B cell (primary cell): ENCODE data around the gene AURKAIP1. TPM values are rescaled to one million over a fixed set of nuclear protein-coding genes. Genes with fewer than 3 reads are reported as not detected.

ENCODE experiments used
- ATAC-seq: fragments of 200-7000 bp; cut with Tn5 transposase; one replicate; pipeline ENCODE4 v1.10.0; 2021; ENCODE audit warnings: low read depth, mild to moderate bottlenecking, moderate number of reproducible peaks, moderate library complexity
- CTCF ChIA-PET: fragments of 350-600 bp; sonication (Branson Sonifier 250); formaldehyde crosslinking; loops from one replicate; lab custom pipeline; 2021; ENCODE audit warnings: antibody characterized with exemption, inconsistent platforms; lab: Charles Lee
- POLR2A ChIA-PET: fragments of 350-600 bp; sonication (Branson Sonifier 250); formaldehyde crosslinking; loops from one replicate; lab custom pipeline; 2021; ENCODE audit warnings: antibody characterized with exemption; lab: Charles Lee
- DNase-seq: peaks from one replicate; pipeline ENCODE4 v3.0.0; 2013
- H2AFZ ChIP-seq: 2 replicates; pipeline ENCODE4 v1.6.1; 2012; ENCODE audit warnings: mild to moderate bottlenecking, low read depth, low read length; ENCODE audit not compliant: insufficient read depth, poor library complexity, severe bottlenecking
- H3K27ac ChIP-seq, 2 donors: 1 replicate in 1 of 2; 2 replicates in 1 of 2; pipeline ENCODE4 v1.5.1; 2012 to 2013; ENCODE audit warnings: low read length in 2 of 2, mild to moderate bottlenecking in 2 of 2, moderate library complexity in 1 of 2
- H3K27me3 ChIP-seq, 4 experiments: fragments of 200-600 bp in 1 of 4; sonication (generic) in 1 of 4; replicated peaks in 1 of 4; 1 replicate in 2 of 4; 2 replicates in 2 of 4; pipeline versions ENCODE4 v1.6.1 to v1.7.0; 2013 to 2016; ENCODE audit warnings: low read length in 3 of 4, mild to moderate bottlenecking in 2 of 4, mixed read lengths in 1 of 4, moderate library complexity in 1 of 4; ENCODE audit not compliant: insufficient read depth in 4 of 4, control insufficient read depth in 3 of 4; ENCODE audit errors: control extremely low read depth in 1 of 4
- H3K36me3 ChIP-seq, 2 experiments: replicated peaks in 1 of 2; 1 replicate in 1 of 2; 2 replicates in 1 of 2; pipeline versions ENCODE4 v1.6.1 to v1.7.1; 2013; ENCODE audit warnings: low read length in 1 of 2; ENCODE audit not compliant: insufficient read depth in 2 of 2, control insufficient read depth in 1 of 2; ENCODE audit errors: control extremely low read depth in 1 of 2, extremely low read depth in 1 of 2
- H3K4me1 ChIP-seq, 2 donors: fragments of 200-600 bp in 1 of 2; sonication (generic) in 1 of 2; 1 replicate in 1 of 2; 2 replicates in 1 of 2; pipeline versions ENCODE4 v1.5.1 to v1.6.1; 2013 to 2017; ENCODE audit warnings: low read length in 2 of 2; ENCODE audit not compliant: control insufficient read depth in 2 of 2, insufficient read depth in 2 of 2
- H3K4me2 ChIP-seq: replicated peaks from 2 replicates; pipeline ENCODE3; 2012; ENCODE audit warnings: mild to moderate bottlenecking, low read depth, low read length; ENCODE audit not compliant: poor library complexity, severe bottlenecking
- H3K4me3 ChIP-seq, 5 experiments: fragments of 200-600 bp in 1 of 5; sonication (generic) in 1 of 5; 1 replicate in 3 of 5; 2 replicates in 2 of 5; pipeline versions ENCODE4 v1.5.1 to v1.7.0; 2011 to 2016; ENCODE audit warnings: low read length in 4 of 5, mild to moderate bottlenecking in 4 of 5, low read depth in 2 of 5, control low read depth in 1 of 5, moderate library complexity in 1 of 5; ENCODE audit not compliant: insufficient read depth in 1 of 5; ENCODE audit errors: control extremely low read depth in 1 of 5, extremely low read depth in 1 of 5
- H3K79me2 ChIP-seq: fragments of 200-600 bp; sonication (generic); one replicate; pipeline ENCODE4 v1.6.0; 2016; ENCODE audit warnings: low read length; ENCODE audit not compliant: control insufficient read depth, insufficient read depth
- H3K9ac ChIP-seq: fragments of 200-600 bp; sonication (generic); 2 replicates; pipeline ENCODE4 v1.6.1; 2017; ENCODE audit warnings: mild to moderate bottlenecking, low read length, moderate library complexity
- H3K9me3 ChIP-seq, 3 donors: one replicate each; pipeline versions ENCODE4 v1.6.1 to v1.7.1; 2013; ENCODE audit warnings: low read length in 2 of 3; ENCODE audit not compliant: control insufficient read depth in 2 of 3, insufficient read depth in 1 of 3; ENCODE audit errors: control extremely low read depth in 1 of 3
- H4K20me1 ChIP-seq: 2 replicates; pipeline ENCODE4 v1.6.0; 2012; ENCODE audit warnings: mild to moderate bottlenecking, low read length; ENCODE audit not compliant: insufficient read depth, control insufficient read depth, poor library complexity, severe bottlenecking
- H3K27ac Mint-ChIP-seq: one replicate; pipeline ENCODE4 v1.8.0; 2021; ENCODE audit warnings: mixed read lengths
- H3K27me3 Mint-ChIP-seq: one replicate; pipeline ENCODE4 v1.8.0; 2021; ENCODE audit warnings: mixed read lengths
- H3K4me1 Mint-ChIP-seq: one replicate; pipeline ENCODE4 v1.8.0; 2021; ENCODE audit warnings: mixed read lengths
- H3K4me3 Mint-ChIP-seq: one replicate; pipeline ENCODE4 v1.8.0; 2021; ENCODE audit warnings: mixed read lengths
- H3K9me3 Mint-ChIP-seq: one replicate; pipeline ENCODE4 v1.8.0; 2022; ENCODE audit warnings: mixed read lengths; ENCODE audit not compliant: insufficient read depth
- CTCF ChIP-seq: fragments of 200-600 bp; IDR thresholded peaks from one replicate; pipeline ENCODE4 v1.8.0; 2022; ENCODE audit warnings: antibody characterized with exemption, mild to moderate bottlenecking
- EZH2 ChIP-seq: IDR thresholded peaks from 2 replicates; pipeline ENCODE4 v1.6.1; 2012; ENCODE audit warnings: borderline replicate concordance, low read depth, mild to moderate bottlenecking, moderate library complexity, low read length; ENCODE audit not compliant: insufficient read depth, poor library complexity, severe bottlenecking
- WGBS: methylation state at CpG from one replicate; pipeline ENCODE4 v1.1.5; 2013; ENCODE audit warnings: missing lambda C conversion rate; ENCODE audit not compliant: insufficient coverage; 5-methylcytosine and 5-hydroxymethylcytosine counted together
- intact Hi-C: fragments of 100-400 bp; cut with micrococcal nuclease; formaldehyde crosslinking; loops from one replicate; pipeline ENCODE4 v1.10.0; 2022
- polyA plus RNA-seq: library from polyadenylated mRNA; depleted of rRNA; stranded (reverse); fragments of >200 nt; gene quantifications from 2 replicates; pipeline ENCODE4 v1.2.3, GENCODE V29; 2012
- total RNA-seq, 2 donors: library from RNA; stranded (reverse); fragments of 120-200 nt in 1 of 2; gene quantifications; 1 replicate in 1 of 2; 2 replicates in 1 of 2; pipeline versions ENCODE4 v1.2.3 to v1.2.4, GENCODE V29; 2013 to 2022

Gene AURKAIP1
- total and polyA plus RNA-seq, 2 donors (not counting 1 experiment from before 2014, with no cell fraction given) = 61.1 to 61.7 TPM

GRCh38 chr1:1424707-1425106 is 49.7 kb upstream of the AURKAIP1 start:
- Histone ChIP-seq H2AFZ (no peak overlapping the region), H3K27ac (no peak overlapping the region), H3K79me2 (no peaks in the 10 kb centered on the region), H3K27me3 (peaks cover 0 to 39% (median 8%) of the 10 kb centered on the region in 4 experiments), H3K9me3 (peaks cover 0 to 8% (median 0%) of the 10 kb centered on the region in 3 donors), H3K4me2 (no peak overlapping the region), H3K4me3 (no peak overlapping the region), H3K4me1 (peaks cover 0 to 3% of the 10 kb centered on the region in 2 donors), H3K36me3 (no peaks in the 10 kb centered on the region), H4K20me1 (no peaks in the 10 kb centered on the region), H3K9ac (no peak overlapping the region)
- intact Hi-C loops = no loop called here
- Mint-ChIP-seq H3K4me3 (no peak overlapping the region), H3K4me1 (peaks cover 3% of the 10 kb centered on the region), H3K27ac (no peak overlapping the region), H3K27me3 (peaks cover 34% of the 10 kb centered on the region), H3K9me3 (no peaks in the 10 kb centered on the region)
- ATAC-seq = no peak
- WGBS = 97% methylated on average over 14 of the region's 15 CpGs
- TF ChIP-seq CTCF (no peak), EZH2 (no peak)
- no peak for DNase-seq
- ChIA-PET CTCF (interaction anchor here (0.6 kb wide), 1 partner anchor 317 kb away, joined by 3 read pairs; no protein-coding TSS in a partner anchor), POLR2A (interaction anchor here (1.4 kb wide), 1 partner anchor 14 kb away, joined by 3 read pairs; no protein-coding TSS in a partner anchor)

- Histone ChIP-seq H3K27ac (no peak overlapping the region), H3K36me3 (no peaks in the 10 kb centered on the region), H3K9ac (no peak overlapping the region), H3K9me3 (peaks cover 0 to 7% (median 0%) of the 10 kb centered on the region in 3 donors), H4K20me1 (no peaks in the 10 kb centered on the region), H3K4me2 (no peak overlapping the region), H3K4me3 (no peak overlapping the region), H3K4me1 (peaks cover 0 to 3% of the 10 kb centered on the region in 2 donors), H3K79me2 (no peaks in the 10 kb centered on the region), H2AFZ (no peak overlapping the region), H3K27me3 (peaks cover 0 to 37% (median 6%) of the 10 kb centered on the region in 4 experiments)
- ATAC-seq = no peak
- peaks cover 5% of the 10 kb centered on the region for H3K4me1 Mint-ChIP-seq
- no peak for DNase-seq
- intact Hi-C loops = no loop called here
- CTCF ChIA-PET = no interaction called here
- no peak overlapping the region for H3K27ac Mint-ChIP-seq
- TF ChIP-seq EZH2 = no peak
- TF ChIP-seq CTCF = no peak
- H3K9me3 Mint-ChIP-seq = no peaks in the 10 kb centered on the region
- H3K4me3 Mint-ChIP-seq = no peak overlapping the region
- 92% methylated on average over 5 of the region's 7 CpGs for WGBS
- H3K27me3 Mint-ChIP-seq = peaks cover 23% of the 10 kb centered on the region
- POLR2A ChIA-PET = no interaction called here
Observed at GRCh38 chr1:1423245-1423597, 48.2 kb upstream of the AURKAIP1 start.
